Fibroblast of skin of left biceps (primary cell): ENCODE measurements around the gene PZP.
"Not testable (repeated sequence)": the region's sequence is repeated elsewhere in the genome, so short reads cannot be mapped to it uniquely, and the experiment has no call there.

Experiments
- DNase-seq, 2 experiments: peaks; one replicate each; pipeline ENCODE4 v3.0.0-alpha.2; 2013; ENCODE audit warnings: low read depth in 2 of 2

Gene PZP

DNA sequence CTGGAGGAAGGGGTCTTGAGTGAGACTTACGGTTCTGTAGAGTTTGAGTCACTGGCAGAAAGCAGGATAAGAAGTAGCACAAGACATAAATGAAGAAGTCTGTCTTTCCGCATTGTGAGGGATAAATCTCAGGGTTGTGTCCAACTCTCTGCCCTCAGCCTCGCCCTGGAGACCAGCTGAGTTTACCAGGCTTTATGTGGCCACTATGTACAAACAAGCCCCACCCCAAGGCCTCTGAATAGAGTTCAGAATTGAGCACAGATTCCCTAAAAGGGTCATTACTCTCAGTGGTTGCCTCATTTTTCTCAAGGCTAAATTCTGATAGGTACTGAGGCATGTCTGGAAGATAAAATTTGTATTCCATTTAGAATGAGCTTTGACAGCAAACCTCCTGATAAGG lies at the start of gene PZP:
Gene PZP (minus strand): TSS at position 167 of the 400 bp plus-strand sequence. CDS start 54 bp downstream, at position 113.
- no peak for DNase-seq

- DNase-seq = no peak
Observed at GRCh38 chr12:9256758-9257405, 48.7 kb upstream of the PZP start.

DNA sequence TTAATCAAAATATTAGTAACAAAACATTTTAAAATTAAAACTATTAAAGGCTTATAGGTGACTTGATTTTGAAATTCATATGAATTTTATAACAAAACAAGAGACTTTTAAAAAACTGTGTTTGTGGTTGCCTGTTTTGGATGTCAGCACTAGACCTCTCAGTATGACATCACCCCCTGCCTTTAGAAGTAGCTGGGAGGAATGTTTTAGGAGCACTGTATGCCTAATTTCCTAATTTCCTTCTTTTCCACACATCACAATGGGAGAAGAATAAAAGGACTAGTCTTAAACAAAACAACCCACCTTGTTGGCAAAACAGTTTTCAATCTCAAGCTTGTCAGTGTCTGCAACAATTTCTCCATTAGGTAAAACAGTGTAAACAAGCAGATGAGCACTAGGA lies 48.1 kb upstream of the PZP start:
- DNase-seq = no peak

GRCh38 chr12:9255837-9256236 lies 47.6 kb upstream of the PZP start:
- DNase-seq = no peak

- no peak for DNase-seq
Observed at GRCh38 chr12:9253464-9253863, 45.3 kb upstream of the PZP start.

DNA sequence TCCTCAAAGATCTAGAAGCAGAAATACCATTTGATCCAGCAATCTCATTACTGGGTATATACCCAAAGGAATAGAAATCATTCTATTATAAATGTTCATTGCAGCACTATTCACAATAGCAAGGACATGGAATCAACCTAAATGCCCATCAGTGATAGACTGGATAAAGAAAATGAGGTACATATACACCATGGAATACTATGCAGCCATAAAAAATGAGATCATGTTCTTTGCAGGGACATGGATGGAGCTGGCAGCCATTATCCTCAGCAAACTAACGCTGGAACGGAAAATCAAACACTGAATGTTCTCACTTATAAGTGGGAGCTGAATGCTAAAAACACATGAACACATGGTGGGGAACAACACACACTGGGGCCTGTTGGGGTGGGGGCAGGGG lies 44.6 kb upstream of the PZP start:
- DNase-seq = not testable (repeated sequence)

DNA sequence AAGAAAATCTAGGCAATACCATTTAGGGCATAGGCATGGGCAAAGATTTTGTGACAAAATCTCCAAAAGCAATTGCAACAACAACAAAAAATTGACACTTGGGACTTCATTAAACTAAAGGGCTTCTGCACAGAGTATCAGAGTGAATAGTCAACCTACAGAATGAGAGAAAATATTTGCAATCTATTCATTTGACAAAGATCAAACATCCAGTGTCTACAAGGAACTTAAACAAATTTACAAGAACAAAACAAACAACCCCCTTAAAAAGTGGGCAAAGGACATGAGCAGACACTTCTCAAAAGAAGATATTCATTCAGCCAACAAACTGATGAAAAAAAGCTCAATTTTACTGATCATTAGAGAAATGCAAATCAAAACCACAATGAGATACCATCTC lies 44.1 kb upstream of the PZP start:
- DNase-seq = no peak

- no peak for DNase-seq
Observed at GRCh38 chr12:9248435-9248834, 40.2 kb upstream of the PZP start.

GRCh38 chr12:9244894-9245293 lies 36.7 kb upstream of the PZP start:
- no peak for DNase-seq

DNA sequence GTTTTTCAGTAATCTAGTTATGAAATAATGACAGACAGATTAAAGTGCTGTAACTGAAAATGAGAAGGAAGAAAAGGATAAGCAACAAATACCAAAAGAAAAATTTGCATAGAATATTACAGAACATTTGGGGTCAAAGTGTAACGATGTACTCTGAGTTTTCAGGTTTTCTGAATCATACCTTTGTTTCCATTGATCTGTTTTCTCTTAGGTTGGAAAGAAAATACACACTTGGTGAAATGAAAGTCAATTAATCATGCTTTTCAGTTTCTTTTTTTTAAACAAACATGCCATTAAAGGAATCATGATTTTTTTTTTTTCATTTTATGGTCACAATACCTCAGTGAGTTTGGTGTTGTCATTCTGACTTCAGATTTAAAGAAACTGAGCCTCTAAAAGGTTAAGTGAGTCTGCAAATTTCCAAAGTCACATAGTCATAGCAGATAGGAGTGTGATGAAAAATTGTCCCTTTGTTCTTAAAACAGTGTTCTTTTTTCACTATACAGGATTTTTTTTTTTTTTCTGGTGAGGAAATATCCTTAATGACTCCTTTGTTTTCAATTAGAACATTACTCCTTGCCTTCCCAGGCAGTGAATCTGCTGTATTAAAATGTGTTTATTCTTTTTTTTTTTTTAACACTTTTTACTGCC lies 35.9 kb upstream of the PZP start:
- DNase-seq = no peak

DNA sequence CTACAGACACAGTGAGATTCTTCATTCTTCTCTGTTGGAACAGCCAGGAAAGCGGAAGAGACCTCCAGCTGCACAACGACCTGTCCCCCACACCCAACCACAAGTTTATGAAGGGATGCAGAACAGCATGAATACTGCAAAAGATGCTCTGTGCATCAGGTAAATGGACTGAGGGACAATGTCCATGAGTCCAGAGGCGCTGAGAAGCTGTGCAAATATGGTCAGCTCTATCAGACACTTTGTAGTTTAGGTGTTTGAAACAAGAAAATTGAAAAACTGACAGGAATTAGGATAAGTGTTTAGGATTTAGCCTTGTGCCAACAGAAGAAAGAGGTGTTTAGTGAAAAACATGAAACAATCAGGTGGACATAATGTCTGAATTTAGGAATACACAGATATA lies 33.1 kb upstream of the PZP start:
- no peak for DNase-seq

- no peak for DNase-seq
Observed at GRCh38 chr12:9240776-9241175, 32.6 kb upstream of the PZP start.

- DNase-seq = not testable (repeated sequence)
Observed at GRCh38 chr12:9240004-9240635, 31.9 kb upstream of the PZP start.

- no peak for DNase-seq
Observed at GRCh38 chr12:9237286-9237685, 29.1 kb upstream of the PZP start.

DNA sequence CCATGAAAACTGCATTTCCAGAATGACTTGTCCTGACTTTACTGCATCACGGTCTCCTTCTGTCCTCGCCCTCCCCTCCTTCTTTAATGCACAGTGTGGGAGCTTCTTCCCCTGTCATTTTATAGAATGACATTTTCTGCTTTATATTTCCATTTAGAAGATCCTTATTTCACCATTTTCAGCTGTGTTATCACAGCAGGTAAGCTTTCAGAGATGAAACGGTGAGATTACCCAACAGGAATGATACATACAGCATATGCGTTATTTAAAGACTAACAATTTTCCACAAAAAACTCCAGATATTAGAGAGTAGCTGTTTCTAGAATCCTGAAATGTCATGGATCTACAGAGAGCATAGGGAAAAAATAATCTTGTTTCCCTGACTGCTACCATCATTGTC lies 27.3 kb upstream of the PZP start:
- no peak for DNase-seq

DNA sequence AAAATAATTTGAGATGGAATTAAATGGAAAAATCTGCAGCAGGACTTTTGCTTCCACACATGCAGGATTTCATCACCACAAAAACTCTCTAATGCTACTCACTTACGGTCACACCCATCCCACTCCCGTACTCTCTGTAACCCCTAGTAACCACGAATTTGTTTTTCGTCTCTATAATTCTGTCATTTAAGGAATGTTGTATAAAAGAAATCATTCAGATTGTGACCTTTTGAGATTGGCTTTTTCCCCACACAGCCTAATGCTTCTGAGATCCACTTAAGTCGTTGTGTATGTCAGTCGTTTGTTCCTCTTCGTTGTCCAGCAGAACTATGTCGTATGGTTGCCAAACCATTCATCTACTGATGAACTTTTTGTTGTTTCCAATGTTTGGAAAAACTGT lies 19.8 kb upstream of the PZP start:
- DNase-seq = no peak

- no peak for DNase-seq
Observed at GRCh38 chr12:9223830-9224229, 15.6 kb upstream of the PZP start.

- DNase-seq = no peak
Observed at GRCh38 chr12:9221483-9221882, 13.3 kb upstream of the PZP start.

DNA sequence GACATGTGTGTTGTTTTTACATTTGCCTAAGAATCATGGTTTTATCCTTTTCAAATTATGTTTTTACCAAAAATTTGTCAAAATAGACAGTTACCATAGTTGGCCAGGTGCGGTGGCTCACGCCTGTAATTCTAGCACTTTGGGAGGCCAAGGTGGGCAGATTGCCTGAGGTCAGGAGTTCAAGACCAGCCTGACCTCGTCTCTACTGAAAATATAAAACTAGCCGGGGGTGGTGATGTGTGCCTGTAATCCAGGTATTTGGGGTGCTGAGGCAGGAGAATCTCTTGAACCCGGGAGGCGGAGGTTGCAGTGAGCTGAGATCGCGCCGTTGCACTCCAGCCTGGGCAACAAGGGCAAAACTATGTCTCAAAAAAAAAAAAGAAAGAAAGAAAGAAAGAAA lies 12.8 kb upstream of the PZP start:
- DNase-seq = not testable (repeated sequence)

GRCh38 chr12:9214534-9214933 lies 6.3 kb upstream of the PZP start:
- DNase-seq = no peak

- DNase-seq = no peak
Observed at GRCh38 chr12:9211687-9212086, 3.5 kb upstream of the PZP start.

- DNase-seq = no peak
Observed at GRCh38 chr12:9204380-9204779, 3.8 kb downstream of the PZP start.

GRCh38 chr12:9198012-9198411 lies 10.2 kb downstream of the PZP start:
- no peak for DNase-seq
